Psoas muscle (tissue), 8 donors: Measurements from ENCODE around the gene PKM. TPM values are rescaled to one million over a fixed set of nuclear protein-coding genes. Genes with fewer than 3 reads are reported as not detected.

Experiments used
- ATAC-seq, 4 donors: fragments of 200-7000 bp; cut with Tn5 transposase; one replicate each; pipeline ENCODE4 v1.9.1; 2020; ENCODE audit warnings: moderate library complexity in 3 of 4, mild to moderate bottlenecking in 2 of 4
- DNase-seq, 2 donors: peaks; one replicate each; pipeline ENCODE4 v3.0.0-alpha.2; 2020
- H3K27ac ChIP-seq: fragments of 200-600 bp; one replicate; pipeline ENCODE4 v1.8.0; 2022
- H3K27me3 ChIP-seq, 3 donors: fragments of 200-600 bp in 1 of 3; one replicate each; pipeline versions ENCODE4 v1.6.1 to v1.8.0; 2013 to 2022; ENCODE audit warnings: low read length in 2 of 3, mild to moderate bottlenecking in 2 of 3, moderate library complexity in 1 of 3; ENCODE audit not compliant: insufficient read depth in 3 of 3
- H3K36me3 ChIP-seq, 2 donors: fragments of 200-600 bp in 1 of 2; one replicate each; pipeline versions ENCODE4 v1.6.1 to v1.8.0; 2013 to 2022; ENCODE audit warnings: low read depth in 1 of 2, mild to moderate bottlenecking in 1 of 2, moderate library complexity in 1 of 2; ENCODE audit not compliant: insufficient read depth in 1 of 2
- H3K4me1 ChIP-seq: fragments of 200-600 bp; one replicate; pipeline ENCODE4 v1.8.0; 2022
- H3K4me3 ChIP-seq: fragments of 200-600 bp; one replicate; pipeline ENCODE4 v1.8.0; 2022; ENCODE audit warnings: mild to moderate bottlenecking
- H3K9me3 ChIP-seq: fragments of 200-600 bp; one replicate; pipeline ENCODE4 v1.8.0; 2022
- CTCF ChIP-seq: fragments of 200-600 bp; IDR thresholded peaks from one replicate; pipeline ENCODE4 v1.8.0; 2022; ENCODE audit warnings: antibody characterized with exemption
- WGBS, 3 donors: extraction: QIAGEN DNeasy Blood & Tissue Kit; methylation state at CpG; one replicate each; pipeline versions ENCODE4 v1.1.6 to v1.1.7; 2013; 5-methylcytosine and 5-hydroxymethylcytosine counted together
- intact Hi-C, 2 donors: fragments of 100-400 bp; cut with DNase I; formaldehyde crosslinking; loops; one replicate each; pipeline versions ENCODE4 v1.11.0 to v1.14.2; 2022
- polyA plus RNA-seq, 3 donors: library from polyadenylated mRNA; stranded (reverse); fragments of 200-250 nt; gene quantifications; one replicate each; pipeline ENCODE4 v1.2.3, GENCODE V29; 2013
- total RNA-seq, 4 donors: library from RNA; stranded (reverse); fragmentation: NEBNext Ultra II Directional in 2 of 4; extraction: Animal tissue kit (Norgen Biotek cat#: 25700) in 2 of 4; gene quantifications; one replicate each; pipeline versions ENCODE4 v1.2.1 to v1.2.4, GENCODE V29; 2021 to 2023
- donor health status: healthy with polysubstance abuse.
- donor health status: DM: no; HTN: no; CAD: no; lungs with moderate emphysema.
- donor health status: Bipolar disorder and iron deficiency.
- donor health status: healthy.
- donor health status: DM: yes; HTN: yes; CAD: no.
- donor health status: DM: no; HTN: no; CAD: no.
- donor health status: DM: no; HTN: no; CAD: no.
- donor health status: DM: yes; HTN: yes; CAD: no.

PKM gene
- total and polyA plus RNA-seq, 7 donors = 513 to 1,170 (median 958) TPM

GRCh38 chr15:72155003-72155621 is 75.9 kb downstream of the PKM start:
- Histone ChIP-seq H3K27ac (no peak overlapping the region), H3K36me3 (no peaks in the 10 kb centered on the region), H3K27me3 (no peaks in the 10 kb centered on the region), H3K4me1 (peaks cover 6% of the 10 kb centered on the region), H3K4me3 (peak overlapping the region; percentile 68), H3K9me3 (no peaks in the 10 kb centered on the region)
- no peak for TF ChIP-seq CTCF
- intact Hi-C loops = loop anchor here (5.0 to 10.0 kb wide), 4 partner anchors 110 to 410 kb away; no protein-coding TSS in a partner anchor
- 11 to 19% (median 11%) methylated on average over 14 of the region's 14 CpGs for WGBS, 3 donors
- ATAC-seq (peak; percentile 69 to 83 (median 76)), DNase-seq (peak; percentile 57 to 78)

GRCh38 chr15:72154316-72154715 is 76.7 kb downstream of the PKM start:
- Histone ChIP-seq H3K27ac (no peak overlapping the region), H3K36me3 (no peaks in the 10 kb centered on the region), H3K4me1 (peaks cover 6% of the 10 kb centered on the region), H3K4me3 (no peak overlapping the region), H3K27me3 (no peaks in the 10 kb centered on the region), H3K9me3 (no peaks in the 10 kb centered on the region)
- DNase-seq (no peak), ATAC-seq (no peak)
- intact Hi-C loops = loop anchor here (10.0 kb wide), 3 partner anchors 110 to 410 kb away; no protein-coding TSS in a partner anchor
- no peak for TF ChIP-seq CTCF
- 89 to 97% (median 94%) methylated on average over 7 of the region's 7 CpGs for WGBS, 3 donors

GRCh38 chr15:72153269-72154000 is 77.6 kb downstream of the PKM start:
- Histone ChIP-seq H3K27me3 (no peaks in the 10 kb centered on the region), H3K36me3 (no peaks in the 10 kb centered on the region), H3K4me3 (no peak overlapping the region), H3K27ac (no peak overlapping the region), H3K9me3 (no peaks in the 10 kb centered on the region), H3K4me1 (peaks cover 6% of the 10 kb centered on the region)
- TF ChIP-seq CTCF = no peak
- intact Hi-C loops = loop anchor here (10.0 kb wide), 3 partner anchors 109 to 409 kb away; no protein-coding TSS in a partner anchor
- no peak for ATAC-seq
- WGBS, 3 donors = 80 to 86% (median 83%) methylated on average over 5 of the region's 5 CpGs
- no peak for DNase-seq

Other genes starting within 250 kb of the PKM start
- 10 to 100 TPM; 23.0 to 28.4 (median 25.9) TPM for gene MYO9A, start 113.0 kb downstream of the PKM start, total RNA-seq
- gene MYO9A, start 113.0 kb downstream of the PKM start, polyA plus RNA-seq = 1 to 10 TPM; 3.4 to 8.3 (median 3.6) TPM
- gene SENP8, start 112.8 kb downstream of the PKM start, total RNA-seq = 1 to 10 TPM; 3.1 to 5.0 (median 4.3) TPM
- gene SENP8, start 112.8 kb downstream of the PKM start, polyA plus RNA-seq = 1 to 10 TPM; 1.5 to 3.3 (median 2.3) TPM
- not detected for gene GRAMD2A, start 33.4 kb downstream of the PKM start, total RNA-seq
- gene GRAMD2A, start 33.4 kb downstream of the PKM start, polyA plus RNA-seq = under 1 TPM in 1 of 3 donors, not detected in 2; 0.01 TPM
- gene PARP6, start 41.4 kb upstream of the PKM start, total RNA-seq = 10 to 100 TPM; 46.1 to 83.2 (median 65.5) TPM
- 10 to 100 TPM; 48.5 to 81.1 (median 58.6) TPM for gene PARP6, start 41.4 kb upstream of the PKM start, polyA plus RNA-seq
- gene CELF6, start 89.0 kb upstream of the PKM start, total RNA-seq = under 1 TPM; 0.13 to 0.62 (median 0.16) TPM
- gene CELF6, start 89.0 kb upstream of the PKM start, polyA plus RNA-seq = under 1 TPM; 0.15 to 0.81 (median 0.34) TPM
- gene HEXA, start 144.8 kb upstream of the PKM start, total RNA-seq = 10 to 100 TPM; 38.1 to 53.1 (median 46.8) TPM
- 10 to 100 TPM; 32.1 to 55.4 (median 47.4) TPM for gene HEXA, start 144.8 kb upstream of the PKM start, polyA plus RNA-seq
- gene TMEM202, start 167.1 kb upstream of the PKM start, total RNA-seq = not detected
- not detected for gene TMEM202, start 167.1 kb upstream of the PKM start, polyA plus RNA-seq
- 100 to 1,000 TPM; 181 to 253 (median 204) TPM for gene ARIH1, start 243.1 kb upstream of the PKM start, total RNA-seq
- 10 to 100 TPM; 35.6 to 75.6 (median 43.8) TPM for gene ARIH1, start 243.1 kb upstream of the PKM start, polyA plus RNA-seq